H1 (cell line): ENCODE measurements around the gene COLQ. TPM values are rescaled to one million over a fixed set of nuclear protein-coding genes. Genes with fewer than 3 reads are reported as not detected.
"Not testable (repeated sequence)": the region's sequence is repeated elsewhere in the genome, so short reads cannot be mapped to it uniquely, and the experiment has no call there.

Experiments used
- CTCF ChIA-PET: fragments of 300-600 bp; sonication (Branson Sonifier 250); formaldehyde crosslinking; loops from one replicate; lab custom pipeline; 2021; ENCODE audit not compliant: partially characterized antibody; lab: Charles Lee
- POLR2A ChIA-PET: fragments of 300-600 bp; sonication (Branson Sonifier 250); formaldehyde crosslinking; loops from one replicate; lab custom pipeline; 2021; ENCODE audit warnings: inconsistent platforms; ENCODE audit not compliant: partially characterized antibody; lab: Charles Lee
- DNase-seq, 2 experiments: peaks; one replicate each; pipeline versions ENCODE4 v3.0.0 to v3.0.0-alpha.2; 2010 to 2022; ENCODE audit warnings: low spot score in 2 of 2, low read depth in 1 of 2, mixed read lengths in 1 of 2
- FAIRE-seq: peaks from 2 replicates; lab custom pipeline; 2011; peaks lifted over from hg19 to GRCh38; lab: Jason Lieb, UNC
- H2AFZ ChIP-seq: 2 replicates; pipeline ENCODE4 v1.8.1; 2012; ENCODE audit warnings: low read length, inconsistent platforms
- H2AK5ac ChIP-seq: 2 replicates; pipeline ENCODE4 v1.6.1; 2013; ENCODE audit warnings: low read depth, low read length
- H2BK120ac ChIP-seq: replicated peaks from 2 replicates; pipeline ENCODE3; 2013; ENCODE audit warnings: low read depth, low read length, inconsistent platforms
- H2BK12ac ChIP-seq: 2 replicates; pipeline ENCODE4 v1.6.1; 2013; ENCODE audit warnings: low read depth, low read length
- H2BK15ac ChIP-seq: 2 replicates; pipeline ENCODE4 v1.6.1; 2013; ENCODE audit warnings: low read length
- H2BK20ac ChIP-seq: 2 replicates; pipeline ENCODE4 v1.6.1; 2013; ENCODE audit warnings: low read length
- H2BK5ac ChIP-seq: 2 replicates; pipeline ENCODE4 v1.6.1; 2013; ENCODE audit warnings: low read depth, low read length
- H3K14ac ChIP-seq: 2 replicates; pipeline ENCODE4 v1.6.1; 2013; ENCODE audit warnings: inconsistent platforms; ENCODE audit not compliant: insufficient read length
- H3K18ac ChIP-seq: 2 replicates; pipeline ENCODE4 v1.6.1; 2013; ENCODE audit warnings: low read length; ENCODE audit errors: extremely low read depth
- H3K23ac ChIP-seq: 2 replicates; pipeline ENCODE4 v1.6.1; 2013; ENCODE audit warnings: inconsistent platforms; ENCODE audit not compliant: insufficient read length
- H3K23me2 ChIP-seq: 2 replicates; pipeline ENCODE4 v1.6.1; 2013; ENCODE audit warnings: low read depth, low read length
- H3K27ac ChIP-seq: 2 replicates; pipeline ENCODE4 v1.6.1; 2011; ENCODE audit warnings: low read depth, low read length, inconsistent platforms
- H3K27me3 ChIP-seq, 4 experiments: replicated peaks in 1 of 4; 1 replicate in 1 of 4; 2 replicates in 3 of 4; pipeline versions ENCODE4 v1.6.1 to v1.8.1; 2011 to 2013; ENCODE audit warnings: low read length in 3 of 4, mild to moderate bottlenecking in 3 of 4, inconsistent platforms in 2 of 4, mixed read lengths in 2 of 4, moderate library complexity in 1 of 4; ENCODE audit not compliant: control insufficient read depth in 3 of 4, insufficient read depth in 3 of 4; ENCODE audit errors: extremely low read depth in 1 of 4
- H3K36me3 ChIP-seq, 4 experiments: 2 replicates each; pipeline versions ENCODE4 v1.6.1 to v1.8.1; 2011 to 2013; ENCODE audit warnings: mild to moderate bottlenecking in 4 of 4, low read length in 3 of 4, moderate library complexity in 2 of 4, control low read depth in 1 of 4, inconsistent platforms in 1 of 4; ENCODE audit not compliant: insufficient read depth in 4 of 4, control insufficient read depth in 2 of 4
- H3K4ac ChIP-seq: replicated peaks from 2 replicates; pipeline ENCODE3; 2013; ENCODE audit warnings: low read length, low read depth, mixed read lengths, inconsistent platforms; ENCODE audit not compliant: insufficient read length
- H3K4me1 ChIP-seq, 4 experiments: replicated peaks in 1 of 4; 1 replicate in 1 of 4; 2 replicates in 3 of 4; pipeline versions ENCODE4 v1.6.1 to v1.8.1; 2011 to 2013; ENCODE audit warnings: low read length in 3 of 4, inconsistent platforms in 2 of 4, mixed read lengths in 1 of 4; ENCODE audit not compliant: insufficient read depth in 4 of 4, control insufficient read depth in 3 of 4
- H3K4me2 ChIP-seq, 2 experiments: 2 replicates each; pipeline versions ENCODE4 v1.6.1 to v1.8.1; 2011 to 2013; ENCODE audit warnings: low read depth in 2 of 2, low read length in 2 of 2, control low read depth in 1 of 2, inconsistent platforms in 1 of 2, mild to moderate bottlenecking in 1 of 2; ENCODE audit not compliant: insufficient read depth in 1 of 2
- H3K4me3 ChIP-seq, 4 experiments: fragments of 200-600, 300-600 bp in 1 of 4; sonication (generic), shearing (Covaris generic), sonication (Bioruptor Twin) in 1 of 4; 2 replicates each; pipeline versions ENCODE4 v1.5.1 to v1.8.1; 2011 to 2016; ENCODE audit warnings: low read length in 4 of 4, low read depth in 3 of 4, control low read depth in 2 of 4, inconsistent platforms in 2 of 4, mild to moderate bottlenecking in 2 of 4, mixed read lengths in 1 of 4, moderate library complexity in 1 of 4; ENCODE audit not compliant: insufficient read depth in 2 of 4; ENCODE audit errors: extremely low read depth in 1 of 4
- H3K56ac ChIP-seq: replicated peaks from 2 replicates; pipeline ENCODE3; 2013; ENCODE audit warnings: low read depth, mild to moderate bottlenecking, mixed read lengths, low read length, inconsistent platforms; ENCODE audit not compliant: insufficient read length
- H3K79me1 ChIP-seq: 2 replicates; pipeline ENCODE4 v1.6.1; 2013; ENCODE audit warnings: low read depth, low read length, control low read depth
- H3K79me2 ChIP-seq, 2 experiments: 2 replicates each; pipeline versions ENCODE4 v1.6.1 to v1.8.1; 2012 to 2013; ENCODE audit warnings: low read length in 2 of 2, mild to moderate bottlenecking in 2 of 2, inconsistent platforms in 1 of 2; ENCODE audit not compliant: insufficient read depth in 2 of 2, control insufficient read depth in 1 of 2
- H3K9ac ChIP-seq, 4 experiments: replicated peaks in 1 of 4; 1 replicate in 1 of 4; 2 replicates in 3 of 4; pipeline versions ENCODE4 v1.6.1 to v1.8.1; 2011 to 2013; ENCODE audit warnings: low read depth in 3 of 4, low read length in 3 of 4, control low read depth in 2 of 4, mild to moderate bottlenecking in 2 of 4, moderate library complexity in 2 of 4, inconsistent platforms in 1 of 4; ENCODE audit errors: extremely low read depth in 1 of 4
- H3K9me3 ChIP-seq, 2 experiments: 2 replicates each; pipeline versions ENCODE4 v1.6.1 to v1.8.1; 2012 to 2013; ENCODE audit warnings: mild to moderate bottlenecking in 2 of 2, moderate library complexity in 2 of 2, control low read depth in 1 of 2, inconsistent platforms in 1 of 2, low read depth in 1 of 2, low read length in 1 of 2, mixed read lengths in 1 of 2; ENCODE audit not compliant: insufficient read depth in 2 of 2
- H4K20me1 ChIP-seq, 2 experiments: replicated peaks in 1 of 2; 2 replicates each; pipeline versions ENCODE3 to v1.8.1; 2011 to 2013; ENCODE audit warnings: inconsistent platforms in 2 of 2, low read length in 2 of 2, mild to moderate bottlenecking in 1 of 2; ENCODE audit not compliant: insufficient read depth in 2 of 2, control insufficient read depth in 1 of 2
- H4K5ac ChIP-seq: 2 replicates; pipeline ENCODE4 v1.6.1; 2013; ENCODE audit warnings: low read length, low read depth, mixed read lengths, inconsistent platforms; ENCODE audit not compliant: insufficient read length
- H4K8ac ChIP-seq: 2 replicates; pipeline ENCODE4 v1.8.0; 2013; ENCODE audit warnings: mild to moderate bottlenecking, moderate library complexity, low read length, inconsistent platforms; ENCODE audit not compliant: insufficient read depth; ENCODE audit errors: extremely low read depth
- H4K91ac ChIP-seq: replicated peaks from 2 replicates; pipeline ENCODE3; 2013; ENCODE audit warnings: low read length, mixed read lengths, inconsistent platforms; ENCODE audit not compliant: insufficient read length
- KDM4A ChIP-seq: IDR thresholded peaks from one replicate; pipeline ENCODE4 v1.7.1; 2012; ENCODE audit warnings: low read depth, mild to moderate bottlenecking, moderate library complexity, low read length, inconsistent platforms; ENCODE audit not compliant: severe bottlenecking
- NRF1 ChIP-seq: IDR thresholded peaks from 2 replicates; pipeline ENCODE4 v1.6.1; 2011; ENCODE audit warnings: mild to moderate bottlenecking, low read depth, low read length, improper control_type of control experiment
- WGBS, 2 experiments: shearing (Covaris generic) in 1 of 2; methylation state at CpG; one replicate each; pipeline versions ENCODE4 v1.1.6 to v1.1.7; 2013 to 2015; ENCODE audit warnings: low lambda C conversion rate in 2 of 2, mixed read lengths in 2 of 2, inconsistent platforms in 1 of 2, low coverage in 1 of 2, missing lambda C conversion rate in 1 of 2; ENCODE audit not compliant: insufficient replicate concordance in 2 of 2, insufficient coverage in 1 of 2, insufficient read length in 1 of 2; ENCODE audit errors: extremely low coverage in 1 of 2, missing lambda C conversion rate in 1 of 2; 5-methylcytosine and 5-hydroxymethylcytosine counted together
- polyA plus RNA-seq, 7 experiments: library from polyadenylated mRNA; depleted of rRNA in 3 of 7; stranded (reverse) in 5 of 7; unstranded in 2 of 7; fragments of >200 nt in 5 of 7; fragments of 200-250 nt in 2 of 7; gene quantifications; 1 replicate in 5 of 7; 2 replicates in 1 of 7; 4 replicates in 1 of 7; pipeline versions ENCODE4 v1.2.1 to v1.2.3, GENCODE V29; 2011 to 2013; ENCODE audit warnings: missing spikeins in 2 of 7, mixed read lengths in 2 of 7
- total RNA-seq: library from RNA; stranded (reverse); fragmentation: NEBNext Ultra II Directional; extraction: Animal tissue kit (Norgen Biotek cat#: 25700); gene quantifications from 2 replicates; pipeline ENCODE4 v1.2.1, GENCODE V29; 2021

Gene COLQ
- total and polyA plus RNA-seq, 2 of the 8 experiments (the other 6 are each of a cell fraction or from before 2014, with no cell fraction given), result 1.5 to 1.9 TPM

- TF ChIP-seq KDM4A (no peak), NRF1 (no peak)
- TF ChIP-seq, all 59 proteins: peak for 0
Observed at GRCh38 chr3:15535732-15536131, 14.2 kb upstream of the COLQ start (continued).

GRCh38 chr3:15532614-15533013 is 11.1 kb upstream of the COLQ start:
- H3K9me3 ChIP-seq, H2AK5ac ChIP-seq, H3K56ac ChIP-seq, H3K4me1 ChIP-seq, H3K79me1 ChIP-seq, H3K4me3 ChIP-seq, H3K27me3 ChIP-seq, FAIRE-seq, H4K5ac ChIP-seq, H3K23ac ChIP-seq, H4K8ac ChIP-seq, H2AFZ ChIP-seq, H2BK12ac ChIP-seq, H3K9ac ChIP-seq, H3K23me2 ChIP-seq, H2BK5ac ChIP-seq, H3K4ac ChIP-seq, H4K20me1 ChIP-seq, H2BK20ac ChIP-seq, H3K14ac ChIP-seq, DNase-seq, H3K18ac ChIP-seq, H4K91ac ChIP-seq, H3K36me3 ChIP-seq, POLR2A ChIA-PET, H3K79me2 ChIP-seq, H2BK15ac ChIP-seq, H3K4me2 ChIP-seq, H3K27ac ChIP-seq, H2BK120ac ChIP-seq: not testable (repeated sequence)
- 89% methylated on average over 2 of the region's 2 CpGs; no CpG with 5 or more reads in 1 of the 2 experiments for WGBS, 2 experiments
- CTCF ChIA-PET, result interaction anchor here (0.7 to 1.2 kb wide), 3 partner anchors 26 to 79 kb away, joined by 3 read pairs; no protein-coding TSS in a partner anchor
